T-cell (primary cell): ENCODE data around the gene PDIA2. TPM values are rescaled to one million over a fixed set of nuclear protein-coding genes. Genes with fewer than 3 reads are reported as not detected.
"Not testable (repeated sequence)": the region's sequence is repeated elsewhere in the genome, so short reads cannot be mapped to it uniquely, and the experiment has no call there.

Experiments used
- ATAC-seq, 4 experiments: fragments of 200-7000 bp in 3 of 4; fragments of 150-1000 bp in 1 of 4; cut with Tn5 transposase; replicated peaks in 1 of 4; 1 replicate in 3 of 4; 2 replicates in 1 of 4; pipeline ENCODE4 v1.10.0; 2021; ENCODE audit warnings: moderate library complexity in 3 of 4, mild to moderate bottlenecking in 2 of 4, moderate number of reproducible peaks in 1 of 4
- CTCF ChIA-PET, 2 donors: fragments of 300-600 bp; sonication (Branson Sonifier 250); formaldehyde crosslinking; loops; one replicate each; lab custom pipeline; 2022; ENCODE audit warnings: antibody characterized with exemption in 2 of 2; lab: Charles Lee
- POLR2A ChIA-PET, 2 donors: fragments of 300-600 bp; sonication (Branson Sonifier 250); formaldehyde crosslinking; loops; one replicate each; lab custom pipeline; 2022; ENCODE audit warnings: antibody characterized with exemption in 2 of 2; lab: Charles Lee
- DNase-seq, 35 experiments: peaks; one replicate each; pipeline versions ENCODE4 v3.0.0 to v3.0.0-alpha.2; 2013 to 2023
- H3K27ac ChIP-seq: one replicate; pipeline ENCODE4 v1.5.1; 2013; ENCODE audit warnings: low read length
- H3K27me3 ChIP-seq, 2 experiments: replicated peaks in 1 of 2; 1 replicate in 1 of 2; 2 replicates in 1 of 2; pipeline versions ENCODE4 v1.6.1 to v1.7.0; 2013; ENCODE audit warnings: low read length in 1 of 2, mixed read lengths in 1 of 2; ENCODE audit not compliant: control insufficient read depth in 2 of 2, insufficient read depth in 2 of 2; ENCODE audit errors: extremely low read depth in 1 of 2
- H3K36me3 ChIP-seq, 2 donors: 1 replicate in 1 of 2; 2 replicates in 1 of 2; pipeline versions ENCODE4 v1.6.1 to v1.7.0; 2013; ENCODE audit warnings: low read length in 1 of 2; ENCODE audit not compliant: control insufficient read depth in 2 of 2, insufficient read depth in 1 of 2; ENCODE audit errors: extremely low read depth in 1 of 2
- H3K4me1 ChIP-seq, 2 experiments: 1 replicate in 1 of 2; 2 replicates in 1 of 2; pipeline versions ENCODE4 v1.6.1 to v1.7.0; 2013; ENCODE audit warnings: low read length in 2 of 2, mixed read lengths in 1 of 2; ENCODE audit not compliant: insufficient read depth in 2 of 2, control insufficient read depth in 1 of 2; ENCODE audit errors: extremely low read depth in 1 of 2
- H3K4me3 ChIP-seq, 2 donors: 1 replicate in 1 of 2; 2 replicates in 1 of 2; pipeline versions ENCODE4 v1.5.1 to v1.7.0; 2013; ENCODE audit warnings: mild to moderate bottlenecking in 2 of 2, low read length in 1 of 2, moderate library complexity in 1 of 2; ENCODE audit not compliant: control insufficient read depth in 1 of 2; ENCODE audit errors: extremely low read depth in 1 of 2
- H3K9me3 ChIP-seq: 2 replicates; pipeline ENCODE4 v1.7.0; 2013
- H3K27ac Mint-ChIP-seq, 2 donors: one replicate each; pipeline ENCODE4 v1.8.0; 2020 to 2021; ENCODE audit warnings: mild to moderate bottlenecking in 2 of 2, mixed read lengths in 2 of 2
- H3K27me3 Mint-ChIP-seq, 2 donors: one replicate each; pipeline ENCODE4 v1.8.0; 2021 to 2022; ENCODE audit warnings: mixed read lengths in 2 of 2
- H3K36me3 Mint-ChIP-seq: one replicate; pipeline ENCODE4 v1.8.0; 2021; ENCODE audit warnings: mixed read lengths
- H3K4me1 Mint-ChIP-seq, 3 donors: one replicate each; pipeline ENCODE4 v1.8.0; 2020 to 2022; ENCODE audit warnings: mixed read lengths in 3 of 3, mild to moderate bottlenecking in 1 of 3
- H3K4me3 Mint-ChIP-seq, 3 donors: one replicate each; pipeline ENCODE4 v1.8.0; 2020 to 2022; ENCODE audit warnings: mild to moderate bottlenecking in 3 of 3, mixed read lengths in 3 of 3, moderate library complexity in 3 of 3
- H3K9me3 Mint-ChIP-seq, 3 donors: one replicate each; pipeline ENCODE4 v1.8.0; 2020 to 2022; ENCODE audit warnings: mixed read lengths in 3 of 3
- WGBS: methylation state at CpG from one replicate; pipeline ENCODE4 v1.1.5; 2013; ENCODE audit warnings: missing lambda C conversion rate; ENCODE audit not compliant: insufficient coverage; 5-methylcytosine and 5-hydroxymethylcytosine counted together
- total RNA-seq, 35 experiments: library from RNA in 6 of 35; stranded (reverse) in 6 of 35; fragments of 120-200 nt in 1 of 35; gene quantifications; one replicate each; pipeline versions ENCODE4 v1.2.1 to v1.2.4 and lab custom pipeline; 2013 to 2026

Gene PDIA2
- total RNA-seq, 5 donors from 2014 or later (not counting 1 experiment from before 2014, with no cell fraction given), result 0.38 to 0.54 (median 0.53) TPM; not detected in 2

GRCh38 chr16:265711-266110 lies 17.3 kb upstream of the PDIA2 start:
- H3K4me3 ChIP-seq, result no peak overlapping the region
- peaks cover 7% of the 10 kb centered on the region for H3K36me3 Mint-ChIP-seq
- no peaks in the 10 kb centered on the region for H3K27me3 ChIP-seq
- H3K4me1 Mint-ChIP-seq, result peaks cover 0 to 4% (median 4%) of the 10 kb centered on the region in 3 donors
- H3K4me1 ChIP-seq, result peaks cover 0 to 9% of the 10 kb centered on the region in 2 experiments
- ChIA-PET CTCF (no interaction called here), POLR2A (no interaction called here)
- no peak overlapping the region for H3K27ac Mint-ChIP-seq
- DNase-seq (no peak), ATAC-seq (peak in 2 of 4 experiments; percentile 10 to 32)
- 81% methylated on average over 12 of the region's 12 CpGs for WGBS
- H3K27me3 Mint-ChIP-seq, result no peaks in the 10 kb centered on the region
- peaks cover 26 to 35% of the 10 kb centered on the region in 2 donors for H3K36me3 ChIP-seq
- H3K4me3 Mint-ChIP-seq, result no peak overlapping the region
- no peaks in the 10 kb centered on the region for H3K9me3 Mint-ChIP-seq
- no peaks in the 10 kb centered on the region for H3K9me3 ChIP-seq
- H3K27ac ChIP-seq, result no peak overlapping the region

- H3K36me3 Mint-ChIP-seq, result peaks cover 5% of the 10 kb centered on the region
- H3K27me3 ChIP-seq, result peaks cover 0 to 2% of the 10 kb centered on the region in 2 experiments
- peaks cover 0 to 9% of the 10 kb centered on the region in 2 experiments for H3K4me1 ChIP-seq
- H3K27me3 Mint-ChIP-seq, result no peaks in the 10 kb centered on the region
- no peak overlapping the region for H3K27ac Mint-ChIP-seq
- no peak overlapping the region for H3K27ac ChIP-seq
- no peak overlapping the region for H3K4me3 Mint-ChIP-seq
- 94% methylated on average over 22 of the region's 25 CpGs for WGBS
- H3K9me3 Mint-ChIP-seq, result no peaks in the 10 kb centered on the region
- no peak for DNase-seq
- H3K36me3 ChIP-seq, result peaks cover 21 to 31% of the 10 kb centered on the region in 2 donors
- no peaks in the 10 kb centered on the region for H3K9me3 ChIP-seq
- ChIA-PET CTCF (no interaction called here), POLR2A (no interaction called here)
- ATAC-seq, result no peak
- H3K4me1 Mint-ChIP-seq, result peaks cover 0 to 4% (median 4%) of the 10 kb centered on the region in 3 donors
- no peak overlapping the region for H3K4me3 ChIP-seq
Measured at GRCh38 chr16:266258-267164, 16.5 kb upstream of the PDIA2 start.

GRCh38 chr16:267562-267961 lies 15.4 kb upstream of the PDIA2 start:
- H3K27me3 ChIP-seq, H3K27ac Mint-ChIP-seq, ATAC-seq, H3K36me3 Mint-ChIP-seq, POLR2A ChIA-PET, H3K4me3 Mint-ChIP-seq, H3K9me3 ChIP-seq, H3K9me3 Mint-ChIP-seq, DNase-seq, H3K4me3 ChIP-seq, H3K27me3 Mint-ChIP-seq, H3K27ac ChIP-seq, H3K4me1 ChIP-seq, H3K4me1 Mint-ChIP-seq, CTCF ChIA-PET: not testable (repeated sequence)
- 94% methylated on average over 15 of the region's 17 CpGs for WGBS
- H3K36me3 ChIP-seq, result peaks cover 12 to 20% of the 10 kb centered on the region in 2 donors

- Histone ChIP-seq H3K4me3 (no peak overlapping the region), H3K27ac (no peak overlapping the region), H3K27me3 (peaks cover 0 to 14% of the 10 kb centered on the region in 2 experiments), H3K36me3 (peaks cover 7 to 15% of the 10 kb centered on the region in 2 donors), H3K4me1 (peaks cover 0 to 9% of the 10 kb centered on the region in 2 experiments), H3K9me3 (no peaks in the 10 kb centered on the region)
- Mint-ChIP-seq H3K36me3 (no peaks in the 10 kb centered on the region), H3K4me3 (no peak overlapping the region), H3K27me3 (no peaks in the 10 kb centered on the region), H3K4me1 (peaks cover 0 to 6% (median 4%) of the 10 kb centered on the region in 3 donors), H3K27ac (no peak overlapping the region), H3K9me3 (no peaks in the 10 kb centered on the region)
- DNase-seq, result no peak
- no peak for ATAC-seq
- ChIA-PET CTCF (no interaction called here), POLR2A (no interaction called here)
- WGBS, result 87% methylated on average over 35 of the region's 40 CpGs
Measured at GRCh38 chr16:268141-269053, 14.6 kb upstream of the PDIA2 start.

- no peaks in the 10 kb centered on the region for H3K36me3 Mint-ChIP-seq
- CTCF ChIA-PET, result no interaction called here
- no peaks in the 10 kb centered on the region for H3K27me3 Mint-ChIP-seq
Measured at GRCh38 chr16:269061-269796, 13.7 kb upstream of the PDIA2 start.

More at GRCh38 chr16:269061-269796, 13.7 kb upstream of the PDIA2 start:
- H3K27ac ChIP-seq, result no peak overlapping the region
- H3K4me1 ChIP-seq, result peaks cover 0 to 9% of the 10 kb centered on the region in 2 experiments
- H3K4me3 ChIP-seq, result no peak overlapping the region
- H3K36me3 ChIP-seq, result peaks cover 4 to 8% of the 10 kb centered on the region in 2 donors
- peaks cover 0 to 21% of the 10 kb centered on the region in 2 experiments for H3K27me3 ChIP-seq
- ATAC-seq (no peak), DNase-seq (no peak)
- Mint-ChIP-seq H3K9me3 (no peaks in the 10 kb centered on the region), H3K4me3 (no peak overlapping the region), H3K27ac (no peak overlapping the region), H3K4me1 (peaks cover 0 to 6% (median 4%) of the 10 kb centered on the region in 3 donors)
- no peaks in the 10 kb centered on the region for H3K9me3 ChIP-seq
- POLR2A ChIA-PET, result no interaction called here
- whole genome bisulfite sequencing, result 93% methylated on average over 20 of the region's 24 CpGs
